NCI-H524 (cell line): ENCODE results near the gene SRRM3.
"Not testable (repeated sequence)": the region's sequence is repeated elsewhere in the genome, so short reads cannot be mapped to it uniquely, and the experiment has no call there.

ENCODE experiments used
- DNase-seq, 2 experiments: peaks; one replicate each; lab custom pipeline; 2025; lab: John Stamatoyannopoulos, UW

Gene SRRM3

GRCh38 chr7:76315364-76315763, 113.7 kb downstream of the SRRM3 start:
- peak; percentile 23 to 82 for DNase-seq

- peak in 1 of 2 experiments; percentile 65 for DNase-seq
These were observed 115.5 kb downstream of the SRRM3 start for GRCh38 chr7:76316984-76317781.

- DNase-seq, result peak; percentile 92 to 97
These were observed 116.2 kb downstream of the SRRM3 start for GRCh38 chr7:76317782-76318487.

GRCh38 chr7:76318488-76319353, 117.0 kb downstream of the SRRM3 start:
- peak; percentile 82 to 85 for DNase-seq

GRCh38 chr7:76325092-76325491, 123.4 kb downstream of the SRRM3 start:
- no peak for DNase-seq

GRCh38 chr7:76325811-76326210, 124.1 kb downstream of the SRRM3 start:
- no peak for DNase-seq

GRCh38 chr7:76326646-76327233, 125.0 kb downstream of the SRRM3 start:
- DNase-seq, result no peak

- DNase-seq, result no peak
These were observed 125.9 kb downstream of the SRRM3 start for GRCh38 chr7:76327610-76328009.

- no peak for DNase-seq
These were observed 126.7 kb downstream of the SRRM3 start for GRCh38 chr7:76328389-76328788.

- no peak for DNase-seq
These were observed 127.8 kb downstream of the SRRM3 start for GRCh38 chr7:76329479-76329878.

GRCh38 chr7:76330261-76330660, 128.6 kb downstream of the SRRM3 start:
- no peak for DNase-seq

GRCh38 chr7:76330673-76331072, 129.0 kb downstream of the SRRM3 start:
- no peak for DNase-seq

- no peak for DNase-seq
These were observed 130.4 kb downstream of the SRRM3 start for GRCh38 chr7:76332078-76332477.

- no peak for DNase-seq
These were observed 131.9 kb downstream of the SRRM3 start for GRCh38 chr7:76333511-76334101.

- no peak for DNase-seq
These were observed 132.7 kb downstream of the SRRM3 start for GRCh38 chr7:76334320-76334967.

GRCh38 chr7:76335417-76335816, 133.7 kb downstream of the SRRM3 start:
- not testable (repeated sequence) for DNase-seq

GRCh38 chr7:76336094-76336493, 134.4 kb downstream of the SRRM3 start:
- DNase-seq, result no peak
